GM21576 (cell line): Measurements from ENCODE around the gene HOXB8.

Experiments
- ATAC-seq: cut with Tn5 transposase; IDR thresholded peaks from one replicate; pipeline ENCODE4 v1.9.1; 2021; ENCODE audit warnings: mild to moderate bottlenecking, moderate library complexity; ENCODE audit not compliant: unreplicated experiment

Gene HOXB8

GRCh38 chr17:48569674-48570324 lies 45.3 kb downstream of the HOXB8 start:
- ATAC-seq = no peak

DNA sequence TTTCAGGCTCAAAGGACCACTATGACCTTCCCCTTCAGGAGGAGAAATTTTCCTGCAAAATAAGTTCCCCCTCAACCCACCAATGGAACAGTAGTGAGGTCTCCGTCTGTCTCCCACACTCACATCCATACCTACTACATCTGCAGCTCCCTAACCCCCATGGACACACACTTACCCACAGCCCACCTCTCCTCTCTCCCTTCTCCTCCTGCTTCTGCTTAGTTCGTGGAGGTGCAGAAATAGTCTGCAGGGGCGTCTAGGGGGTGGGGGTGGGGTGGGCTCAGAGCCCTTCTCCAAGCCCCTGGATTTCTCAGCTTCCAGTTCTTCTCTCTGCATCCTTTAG lies 45.9 kb downstream of the HOXB8 start:
- ATAC-seq = no peak

DNA sequence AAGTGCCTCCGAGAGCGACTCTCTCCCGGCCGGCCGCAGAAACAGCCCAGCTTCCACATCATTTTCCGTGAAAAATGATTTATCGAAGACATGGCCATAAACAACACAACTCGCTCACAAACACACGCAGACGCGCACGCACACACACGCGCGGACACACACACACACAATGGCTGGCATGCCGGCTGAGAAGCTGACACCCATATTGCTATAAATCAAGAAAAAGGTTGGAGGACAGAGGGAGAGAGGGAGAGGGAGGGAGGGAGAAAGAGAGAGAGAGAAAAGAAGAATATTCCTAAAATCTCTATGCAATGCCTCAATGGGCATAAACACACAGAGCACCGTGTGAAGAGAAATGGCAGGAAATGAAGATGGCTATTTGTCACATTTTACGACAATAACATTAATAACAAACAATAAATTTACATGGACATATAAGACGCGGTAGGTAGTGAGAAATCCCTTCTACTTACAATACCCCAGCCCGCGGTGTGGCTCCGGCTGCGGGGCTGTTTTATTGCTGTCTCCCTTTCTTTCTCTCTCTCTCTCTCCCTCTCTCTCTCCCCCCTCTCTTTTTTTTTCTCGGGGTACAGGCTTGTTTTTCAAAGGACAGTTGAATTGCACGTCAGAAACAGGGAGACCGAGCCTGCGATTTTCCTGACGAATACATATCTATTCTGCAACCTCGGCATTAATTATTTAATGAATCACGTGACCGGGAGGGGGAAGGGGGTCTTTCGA lies 46.4 kb downstream of the HOXB8 start:
- no peak for ATAC-seq

DNA sequence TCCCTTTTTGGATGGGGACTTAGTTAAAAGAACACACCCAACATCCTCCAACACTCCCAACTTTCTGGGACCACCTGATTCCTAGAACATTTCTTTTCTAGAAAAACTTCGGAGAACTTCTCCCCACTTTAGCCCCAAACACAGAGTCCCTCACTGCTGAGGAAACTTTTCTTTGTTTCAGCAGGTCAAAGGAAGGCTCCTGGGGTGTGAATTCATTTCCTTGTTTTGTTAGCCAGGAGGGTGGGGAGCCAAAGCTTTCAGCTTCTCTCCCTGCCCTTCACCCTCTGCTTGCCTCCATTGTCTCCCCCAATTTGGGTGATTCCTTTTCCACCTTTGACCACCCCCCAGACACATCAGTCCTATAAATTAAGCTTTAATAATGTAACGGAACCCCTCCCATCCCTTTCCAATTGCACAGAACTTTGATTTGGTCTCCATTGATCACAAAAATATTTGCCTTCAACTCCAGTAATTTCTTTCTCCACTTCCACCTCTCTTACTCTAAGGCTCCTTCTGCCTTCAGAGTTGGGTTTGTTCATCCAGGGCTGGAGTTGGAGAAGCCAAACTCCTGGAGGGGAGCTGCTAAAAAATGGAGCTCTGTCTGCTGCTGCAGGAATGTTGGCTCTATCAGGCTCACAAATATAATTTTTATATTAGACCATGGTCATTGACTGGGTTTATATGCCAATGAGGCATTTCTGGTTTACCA lies 47.3 kb downstream of the HOXB8 start:
- ATAC-seq = no peak

DNA sequence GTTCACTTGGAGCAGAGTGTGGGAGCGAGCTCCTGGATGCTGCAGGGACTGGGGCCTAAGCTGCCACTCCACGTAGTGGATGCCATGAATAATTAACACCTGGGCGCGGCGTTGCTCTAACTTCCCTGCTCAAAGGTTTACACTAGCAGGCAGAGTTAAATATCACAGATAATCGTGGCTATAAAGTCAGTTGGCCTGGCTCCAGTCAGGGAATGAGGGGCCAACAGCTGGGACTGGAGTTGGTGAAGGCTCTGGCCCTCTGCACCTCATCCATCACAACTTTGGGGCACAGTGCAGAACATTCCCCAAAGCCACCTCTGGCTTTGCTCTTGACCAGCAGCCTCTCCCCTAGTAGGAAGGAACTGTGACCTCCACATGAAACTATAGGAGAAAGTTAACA lies 47.9 kb downstream of the HOXB8 start:
- ATAC-seq = no peak

GRCh38 chr17:48566717-48567116 lies 48.4 kb downstream of the HOXB8 start:
- ATAC-seq = no peak

- no peak for ATAC-seq
Measured at GRCh38 chr17:48565925-48566710, 49.0 kb downstream of the HOXB8 start.

- ATAC-seq = no peak
Measured at GRCh38 chr17:48565022-48565554, 50.0 kb downstream of the HOXB8 start.

DNA sequence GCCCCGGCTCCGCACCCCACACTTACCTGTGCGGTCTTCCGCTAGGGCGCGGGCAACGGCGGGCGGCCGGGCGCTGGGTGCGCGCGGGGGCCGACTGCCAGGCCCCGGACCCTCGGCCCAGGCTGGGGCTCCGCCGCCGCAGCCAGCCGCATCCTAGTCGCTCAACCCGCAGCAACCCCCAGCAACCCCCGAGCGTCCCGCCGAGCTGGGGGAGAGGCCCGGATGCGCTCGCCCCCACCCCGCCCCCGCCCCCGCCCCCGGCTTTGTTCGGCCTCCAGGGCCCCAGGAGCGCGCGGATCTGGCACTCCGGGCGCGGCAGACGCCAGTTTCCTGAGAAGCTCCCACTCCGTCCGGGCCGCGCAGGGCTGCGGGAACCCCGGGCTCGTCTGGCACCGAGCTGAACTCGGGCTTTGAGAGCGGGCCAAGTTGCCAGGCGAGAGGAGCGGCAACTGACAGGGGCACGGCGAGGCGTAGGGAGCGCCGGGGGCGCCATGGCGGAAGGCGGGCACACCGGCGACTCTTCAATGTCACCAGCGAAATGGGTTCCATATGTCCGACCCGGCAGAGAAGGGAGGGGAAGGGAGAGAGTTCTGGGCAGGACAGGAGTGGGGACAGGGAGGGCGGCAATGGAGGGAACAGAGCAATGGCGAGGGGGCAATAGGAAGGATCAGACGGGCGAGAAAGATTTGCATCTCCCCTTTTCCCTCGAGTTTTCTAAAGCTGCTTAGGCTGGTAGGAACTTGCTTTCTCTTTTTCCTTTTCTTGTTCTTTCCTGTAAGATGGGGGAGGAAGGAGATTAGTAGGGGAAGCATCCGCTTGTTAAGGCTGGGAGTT lies 50.7 kb downstream of the HOXB8 start:
- no peak for ATAC-seq

DNA sequence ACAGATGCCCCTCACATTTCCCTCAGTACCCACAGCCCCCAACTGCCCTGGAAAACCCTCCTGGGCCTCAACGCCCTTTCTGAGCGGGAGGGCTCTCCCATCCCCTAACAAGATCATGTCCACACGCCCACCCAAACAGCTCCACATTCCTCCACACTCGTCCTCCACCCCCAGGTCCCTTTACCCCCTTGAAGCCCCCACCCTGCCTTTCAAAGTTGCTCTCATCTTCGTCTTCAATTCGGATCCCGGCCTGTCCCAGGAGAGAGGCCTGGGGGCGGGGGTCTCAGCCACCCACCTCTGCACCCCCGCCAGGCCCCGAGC lies 51.3 kb downstream of the HOXB8 start:
- no peak for ATAC-seq

DNA sequence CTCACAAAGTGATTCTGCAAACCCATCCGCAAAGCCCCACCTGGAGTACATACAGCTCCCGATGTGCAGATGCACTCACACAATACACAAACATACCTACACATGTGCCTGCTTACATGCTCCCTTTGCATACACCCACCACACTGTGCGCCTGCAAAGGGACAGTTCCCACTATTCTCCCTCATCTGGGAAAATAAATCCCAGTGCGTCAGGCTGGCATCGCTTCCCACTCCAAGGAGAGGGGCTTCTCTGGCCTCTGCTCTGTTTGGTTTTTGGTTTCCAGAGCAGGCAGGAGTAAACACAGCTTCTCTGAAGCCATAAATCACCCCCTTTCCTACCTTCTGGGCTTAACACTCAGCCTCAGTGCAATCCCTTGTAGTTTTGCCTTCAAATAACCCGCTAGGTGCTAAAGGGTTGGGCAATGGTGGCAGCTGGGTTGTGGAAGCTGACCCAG lies 51.7 kb downstream of the HOXB8 start:
- no peak for ATAC-seq

DNA sequence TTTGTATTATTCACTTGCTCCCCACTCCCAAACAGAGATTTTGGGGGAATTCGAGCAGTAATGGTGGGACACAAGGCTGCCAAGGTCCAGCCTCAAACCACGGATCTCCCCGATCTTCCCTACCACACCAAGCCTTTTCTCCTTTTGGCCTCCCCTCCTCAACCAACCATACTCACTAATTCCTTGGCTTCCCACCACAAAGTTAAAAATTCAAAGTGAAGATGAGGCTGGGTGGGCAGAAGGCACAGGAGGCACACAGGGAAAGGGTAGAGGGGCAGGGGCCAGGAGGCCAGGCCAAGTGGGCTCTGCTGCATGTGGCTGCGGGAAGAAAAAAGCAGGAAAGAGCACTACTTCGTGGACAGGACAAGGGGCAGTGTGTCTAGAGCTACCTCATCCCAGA lies 52.2 kb downstream of the HOXB8 start:
- ATAC-seq = no peak
